Memory B cell (primary cell): ENCODE results near the gene FILIP1L.

Source experiments
- ATAC-seq: fragments of 150-1000 bp; cut with Tn5 transposase; 2 replicates; pipeline ENCODE4 v1.10.0; 2021; ENCODE audit warnings: low read depth, mild to moderate bottlenecking, moderate library complexity
- DNase-seq, 2 donors: peaks; one replicate each; pipeline ENCODE4 v3.0.0; 2022; ENCODE audit warnings: low spot score in 2 of 2
- H3K27ac Mint-ChIP-seq: one replicate; pipeline ENCODE4 v1.8.0; 2022; ENCODE audit warnings: mild to moderate bottlenecking, moderate library complexity, mixed read lengths
- H3K27me3 Mint-ChIP-seq: one replicate; pipeline ENCODE4 v1.8.0; 2022; ENCODE audit warnings: mixed read lengths
- H3K36me3 Mint-ChIP-seq: one replicate; pipeline ENCODE4 v1.8.0; 2022; ENCODE audit warnings: mild to moderate bottlenecking, mixed read lengths
- H3K4me1 Mint-ChIP-seq: one replicate; pipeline ENCODE4 v1.8.0; 2022; ENCODE audit warnings: mixed read lengths
- H3K4me3 Mint-ChIP-seq: one replicate; pipeline ENCODE4 v1.8.0; 2022; ENCODE audit warnings: mild to moderate bottlenecking, moderate library complexity, mixed read lengths
- H3K9me3 Mint-ChIP-seq: one replicate; pipeline ENCODE4 v1.8.0; 2022; ENCODE audit warnings: mixed read lengths

The FILIP1L gene

GRCh38 chr3:99960123-99960878, 154.0 kb downstream of the FILIP1L start:
- Mint-ChIP-seq H3K4me3 (no peak overlapping the region), H3K4me1 (peaks cover 12% of the 10 kb centered on the region), H3K27me3 (no peaks in the 10 kb centered on the region), H3K9me3 (no peaks in the 10 kb centered on the region), H3K36me3 (peaks cover 14% of the 10 kb centered on the region), H3K27ac (no peak overlapping the region)
- ATAC-seq, result no peak
- no peak for DNase-seq

DNA sequence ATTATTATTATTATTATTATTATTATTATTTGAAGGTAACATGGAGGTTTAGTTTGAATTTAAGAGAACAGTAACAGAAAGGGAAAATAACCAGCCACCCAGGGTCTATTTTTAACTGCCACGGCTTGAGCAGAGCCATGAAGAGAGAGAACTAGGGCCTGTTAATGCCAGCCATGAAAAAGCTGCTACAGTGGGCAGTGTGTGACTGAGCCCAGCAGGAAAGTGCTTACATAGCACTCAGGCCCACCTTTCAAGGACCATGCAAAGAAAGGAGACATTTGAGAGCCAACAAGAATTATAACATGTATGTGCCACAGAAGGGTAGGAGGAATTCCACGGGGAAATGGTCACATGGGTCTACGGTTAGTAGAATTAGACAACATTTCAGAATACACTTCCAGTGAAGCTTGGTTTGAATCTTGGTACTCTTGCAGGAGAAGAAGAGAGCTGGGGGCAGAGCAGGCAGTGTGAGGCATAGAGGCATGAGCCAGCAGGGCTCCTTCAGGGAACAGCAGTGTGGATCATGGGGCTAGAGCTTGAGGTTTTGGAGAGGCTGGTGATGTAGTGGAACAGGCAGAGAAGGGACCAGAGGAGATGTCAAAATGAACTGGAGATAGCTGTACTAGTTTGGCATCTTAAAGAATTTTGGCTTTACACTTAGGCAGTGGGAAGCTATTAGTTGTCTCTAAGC, 155.9 kb downstream of the FILIP1L start:
- Mint-ChIP-seq H3K4me1 (peaks cover 16% of the 10 kb centered on the region), H3K27ac (no peak overlapping the region), H3K27me3 (no peaks in the 10 kb centered on the region), H3K36me3 (peaks cover 13% of the 10 kb centered on the region), H3K4me3 (no peak overlapping the region), H3K9me3 (no peaks in the 10 kb centered on the region)
- no peak for ATAC-seq
- no peak for DNase-seq

DNA sequence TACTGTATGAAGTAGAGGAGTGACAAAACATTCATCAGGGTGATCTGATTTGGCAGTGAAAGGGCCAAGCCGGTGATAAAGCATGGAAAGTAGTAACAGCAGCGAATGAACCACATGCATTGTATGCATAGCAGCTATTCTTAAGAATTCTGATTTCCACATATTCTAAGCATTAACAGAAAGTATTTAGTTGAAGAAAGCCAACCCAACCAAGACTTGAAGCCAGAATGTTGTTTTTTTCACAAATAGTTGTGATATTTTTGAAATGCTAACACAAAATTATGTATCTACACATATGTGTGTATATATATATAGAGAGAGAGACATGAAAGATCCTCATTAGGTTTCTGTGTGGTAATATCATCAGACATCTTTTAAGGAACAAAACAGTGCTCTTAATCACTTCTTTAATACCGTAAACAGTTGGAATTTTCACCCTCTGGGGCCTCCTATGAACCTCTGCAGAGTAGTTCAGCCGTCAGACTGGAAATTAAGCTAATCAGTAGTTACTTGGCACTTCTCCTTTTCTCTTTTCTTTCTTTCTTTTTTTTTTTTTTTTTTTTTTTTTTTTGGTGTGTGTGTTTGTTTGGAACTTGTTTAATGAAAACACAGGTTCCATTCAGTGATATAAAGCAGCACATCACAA, 157.0 kb downstream of the FILIP1L start:
- H3K27me3 Mint-ChIP-seq, result no peaks in the 10 kb centered on the region
- no peak for ATAC-seq
- no peak overlapping the region for H3K4me3 Mint-ChIP-seq

DNA sequence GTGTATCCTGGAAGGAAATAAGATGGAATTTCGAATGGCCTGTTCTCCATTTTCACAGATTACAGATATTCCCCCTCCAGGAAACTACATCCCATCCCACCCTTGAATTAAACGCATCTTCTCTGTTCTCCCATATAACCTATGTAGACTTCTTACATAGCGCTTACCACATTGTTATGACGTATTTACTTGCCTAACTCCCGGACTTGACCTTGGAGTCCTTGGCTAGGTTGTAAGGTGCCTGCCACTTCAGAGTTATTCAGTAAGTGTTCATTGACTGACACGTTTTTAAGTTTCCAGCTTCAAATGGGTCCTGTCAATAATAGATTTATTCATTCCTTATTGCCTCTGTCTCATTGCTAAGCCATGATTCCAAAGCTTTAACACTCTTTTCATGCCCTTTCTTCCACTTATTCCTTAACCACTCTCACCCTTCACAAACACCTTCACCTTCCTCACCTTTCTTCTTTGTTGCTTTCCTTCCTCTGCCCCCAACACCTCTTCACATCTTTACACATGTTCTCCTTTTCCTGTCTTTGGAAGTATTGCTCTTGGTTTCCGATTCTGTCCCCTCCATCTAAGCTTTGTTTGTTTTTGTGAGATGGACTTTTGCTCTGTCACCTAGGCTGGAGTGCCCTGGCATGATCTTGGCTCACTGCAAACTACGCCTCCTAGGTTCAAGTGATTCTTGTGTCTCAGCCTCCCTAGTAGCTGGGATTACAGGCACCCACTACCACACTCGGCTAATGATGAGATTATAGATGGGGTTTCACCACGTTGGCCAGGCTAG, 158.3 kb downstream of the FILIP1L start:
- no peaks in the 10 kb centered on the region for H3K27me3 Mint-ChIP-seq
- no peaks in the 10 kb centered on the region for H3K9me3 Mint-ChIP-seq
- H3K36me3 Mint-ChIP-seq, result peaks cover 3% of the 10 kb centered on the region
- DNase-seq (no peak), ATAC-seq (no peak)
- H3K27ac Mint-ChIP-seq, result no peak overlapping the region
- no peak overlapping the region for H3K4me3 Mint-ChIP-seq
- peaks cover 16% of the 10 kb centered on the region for H3K4me1 Mint-ChIP-seq

More for the DNA sequence above, 157.0 kb downstream of the FILIP1L start:
- Mint-ChIP-seq H3K9me3 (no peaks in the 10 kb centered on the region), H3K36me3 (peaks cover 8% of the 10 kb centered on the region), H3K4me1 (peaks cover 16% of the 10 kb centered on the region), H3K27ac (no peak overlapping the region)
- DNase-seq, result no peak

DNA sequence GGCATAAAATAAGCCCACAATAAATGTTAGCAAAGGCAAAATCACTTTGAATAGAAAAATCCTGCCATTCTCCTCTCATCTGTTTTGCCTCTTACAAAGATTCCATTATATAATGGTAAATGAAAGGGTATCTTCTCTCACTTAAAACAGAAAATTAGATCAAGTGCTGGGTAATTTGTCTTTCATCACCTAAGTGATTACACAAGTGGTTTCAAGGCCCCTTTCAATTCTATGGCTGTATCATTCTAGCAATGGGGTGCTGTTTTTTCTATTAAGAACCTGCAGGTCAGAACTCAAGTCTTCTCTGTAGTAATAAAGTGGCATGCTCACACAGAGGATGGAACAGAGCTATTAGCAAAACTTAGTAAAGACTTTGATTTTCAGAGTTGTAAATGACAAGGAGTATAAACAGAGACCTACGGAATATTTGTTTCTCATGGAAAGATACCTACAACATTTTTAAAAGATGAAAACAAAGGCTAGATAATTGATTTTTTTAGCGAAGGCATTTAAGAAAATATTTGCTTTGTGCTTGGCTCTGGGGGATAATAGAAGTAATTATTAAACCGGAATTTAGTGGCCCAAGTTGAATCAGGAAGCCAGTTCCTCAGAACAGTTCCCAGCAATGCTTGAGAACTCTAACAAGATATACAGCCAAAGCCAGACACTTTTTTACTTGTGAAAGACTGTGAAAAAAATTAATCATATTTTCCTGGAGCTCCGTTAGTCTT, 159.2 kb downstream of the FILIP1L start:
- no peak for ATAC-seq
- Mint-ChIP-seq H3K4me1 (peaks cover 16% of the 10 kb centered on the region), H3K27ac (no peak overlapping the region), H3K36me3 (peaks cover 3% of the 10 kb centered on the region), H3K4me3 (no peak overlapping the region), H3K27me3 (no peaks in the 10 kb centered on the region), H3K9me3 (no peaks in the 10 kb centered on the region)
- DNase-seq, result no peak

DNA sequence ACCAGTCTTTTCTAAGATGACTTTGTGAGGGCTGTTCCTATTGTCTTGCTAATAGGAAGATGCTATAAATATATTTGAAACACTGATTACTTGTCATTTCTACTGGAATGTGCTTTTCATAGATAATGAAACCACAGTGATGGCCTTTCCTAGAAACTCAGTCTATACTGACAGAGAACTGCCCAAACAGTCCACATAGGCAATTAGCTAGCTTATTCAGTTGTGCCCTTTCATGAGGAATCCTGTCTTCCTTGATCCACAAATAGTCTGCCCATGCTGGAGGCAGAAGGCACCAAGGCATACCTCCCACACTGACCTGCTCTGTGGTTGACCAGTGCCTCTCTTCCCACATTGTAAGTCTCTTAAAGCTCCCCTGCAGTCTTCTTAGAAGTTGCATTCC, 160.7 kb downstream of the FILIP1L start:
- ATAC-seq (no peak), DNase-seq (no peak)
- Mint-ChIP-seq H3K36me3 (peaks cover 3% of the 10 kb centered on the region), H3K9me3 (no peaks in the 10 kb centered on the region), H3K27ac (no peak overlapping the region), H3K4me3 (no peak overlapping the region), H3K27me3 (no peaks in the 10 kb centered on the region), H3K4me1 (peaks cover 16% of the 10 kb centered on the region)

- H3K36me3 Mint-ChIP-seq, result peaks cover 5% of the 10 kb centered on the region
- no peak overlapping the region for H3K27ac Mint-ChIP-seq
- DNase-seq (no peak), ATAC-seq (no peak)
- H3K9me3 Mint-ChIP-seq, result no peaks in the 10 kb centered on the region
- H3K4me1 Mint-ChIP-seq, result peaks cover 14% of the 10 kb centered on the region
- no peak overlapping the region for H3K4me3 Mint-ChIP-seq
- H3K27me3 Mint-ChIP-seq, result no peaks in the 10 kb centered on the region
Measured at GRCh38 chr3:99952306-99952705, 162.0 kb downstream of the FILIP1L start.

- DNase-seq (no peak), ATAC-seq (no peak)
- Mint-ChIP-seq H3K27me3 (no peaks in the 10 kb centered on the region), H3K36me3 (peaks cover 4% of the 10 kb centered on the region), H3K4me1 (peaks cover 13% of the 10 kb centered on the region), H3K9me3 (no peaks in the 10 kb centered on the region), H3K27ac (no peak overlapping the region), H3K4me3 (no peak overlapping the region)
Measured at GRCh38 chr3:99951701-99952100, 162.6 kb downstream of the FILIP1L start.

DNA sequence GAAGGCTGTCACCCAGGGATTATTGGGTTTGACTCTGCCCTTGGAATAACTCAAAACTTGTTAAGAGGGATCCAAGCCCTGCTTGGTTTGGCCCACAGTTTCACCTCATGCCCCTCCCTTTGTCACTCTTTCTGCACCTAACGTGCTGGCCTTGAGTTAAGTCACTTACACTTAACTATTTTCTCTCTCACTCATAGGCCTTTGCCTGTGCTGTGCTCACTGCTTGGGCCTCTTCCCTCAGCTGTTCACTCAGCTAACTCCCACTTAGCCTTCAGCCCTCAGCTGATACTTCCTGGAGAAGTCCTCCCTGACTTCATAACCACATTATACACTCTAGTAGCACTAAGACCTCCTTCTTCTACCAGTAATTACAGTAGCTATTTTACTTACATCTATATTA, 163.4 kb downstream of the FILIP1L start:
- Mint-ChIP-seq H3K4me3 (no peak overlapping the region), H3K4me1 (peaks cover 11% of the 10 kb centered on the region), H3K9me3 (no peaks in the 10 kb centered on the region), H3K27me3 (no peaks in the 10 kb centered on the region), H3K27ac (no peak overlapping the region), H3K36me3 (peaks cover 2% of the 10 kb centered on the region)
- DNase-seq (no peak), ATAC-seq (no peak)

DNA sequence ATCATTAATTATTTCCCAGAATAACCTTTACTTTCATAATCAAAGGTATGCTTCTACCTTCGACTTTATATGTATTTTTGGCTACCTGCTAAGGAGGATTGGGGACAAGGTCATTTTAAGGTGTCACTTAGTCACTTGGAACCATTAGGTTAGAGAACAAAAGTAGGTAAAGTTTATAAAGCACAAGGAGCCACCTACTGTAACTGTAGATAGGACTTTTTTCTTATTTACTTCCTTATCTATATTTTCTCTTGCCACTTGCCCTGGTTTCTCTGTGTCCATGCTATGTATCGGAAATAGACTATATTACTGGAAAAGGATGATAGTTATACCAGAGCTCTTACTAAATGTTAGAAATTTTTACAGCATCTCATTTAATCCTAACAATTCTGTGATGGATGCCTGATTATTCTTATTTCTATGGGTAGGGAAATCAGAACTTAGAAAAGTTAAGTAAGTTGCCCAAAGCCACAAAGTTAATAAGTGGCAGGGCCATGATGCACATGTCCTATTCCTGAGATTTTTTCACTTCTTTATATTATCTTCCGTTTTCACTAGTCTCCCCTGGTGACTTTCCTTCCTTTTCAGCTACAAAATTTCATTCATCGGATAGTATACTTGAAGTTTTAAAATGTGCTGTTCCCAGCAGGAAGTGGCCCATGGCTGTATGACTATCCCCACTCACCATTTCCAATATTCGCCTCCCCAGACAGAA, 164.2 kb downstream of the FILIP1L start:
- no peak overlapping the region for H3K4me3 Mint-ChIP-seq
- DNase-seq (no peak), ATAC-seq (no peak)
- H3K4me1 Mint-ChIP-seq, result peaks cover 14% of the 10 kb centered on the region
- H3K9me3 Mint-ChIP-seq, result no peaks in the 10 kb centered on the region
- no peaks in the 10 kb centered on the region for H3K27me3 Mint-ChIP-seq
- H3K27ac Mint-ChIP-seq, result no peak overlapping the region
- peaks cover 2% of the 10 kb centered on the region for H3K36me3 Mint-ChIP-seq

DNA sequence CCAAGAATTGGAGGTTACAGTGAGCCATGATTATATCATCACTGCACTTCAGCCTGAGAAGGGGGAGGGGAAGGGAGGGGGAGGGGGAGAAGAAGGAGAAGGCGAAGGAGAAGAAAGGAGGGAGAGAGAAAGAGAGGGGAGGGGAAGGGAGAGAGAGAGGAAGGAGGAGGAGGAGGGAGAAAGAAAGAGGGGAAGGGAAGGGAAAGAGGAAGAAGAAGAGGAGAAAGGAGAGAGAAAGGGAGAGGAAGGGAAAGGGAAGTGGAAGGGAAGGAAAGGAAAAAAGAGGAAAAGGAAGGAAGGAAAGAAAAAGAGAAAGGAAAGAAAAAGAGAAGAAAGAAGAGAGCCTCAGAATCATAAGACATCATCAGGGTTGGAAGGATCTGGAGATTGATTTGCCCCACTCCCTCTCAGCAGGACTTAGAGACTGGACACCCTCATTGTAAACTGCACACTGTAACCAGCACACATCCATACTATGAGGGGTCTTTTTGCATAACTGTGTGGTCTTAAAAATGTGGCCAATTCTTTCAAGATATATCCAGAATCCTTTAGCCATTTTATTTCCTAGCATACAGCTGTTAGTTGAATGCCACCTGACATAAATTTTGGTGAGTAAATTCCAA, 165.7 kb downstream of the FILIP1L start:
- Mint-ChIP-seq H3K4me3 (no peak overlapping the region), H3K36me3 (peaks cover 2% of the 10 kb centered on the region), H3K27ac (no peak overlapping the region), H3K27me3 (no peaks in the 10 kb centered on the region), H3K4me1 (peaks cover 14% of the 10 kb centered on the region), H3K9me3 (no peaks in the 10 kb centered on the region)
- DNase-seq (no peak), ATAC-seq (no peak)

- no peak overlapping the region for H3K4me3 Mint-ChIP-seq
- peaks cover 4% of the 10 kb centered on the region for H3K36me3 Mint-ChIP-seq
- H3K4me1 Mint-ChIP-seq, result peaks cover 14% of the 10 kb centered on the region
- DNase-seq, result no peak
- H3K27ac Mint-ChIP-seq, result no peak overlapping the region
- no peaks in the 10 kb centered on the region for H3K9me3 Mint-ChIP-seq
- no peak for ATAC-seq
- H3K27me3 Mint-ChIP-seq, result no peaks in the 10 kb centered on the region
Measured at GRCh38 chr3:99947356-99947755, 166.9 kb downstream of the FILIP1L start.
